Measurements from ENCODE around the gene FARS2.

The FARS2 gene

DNA sequence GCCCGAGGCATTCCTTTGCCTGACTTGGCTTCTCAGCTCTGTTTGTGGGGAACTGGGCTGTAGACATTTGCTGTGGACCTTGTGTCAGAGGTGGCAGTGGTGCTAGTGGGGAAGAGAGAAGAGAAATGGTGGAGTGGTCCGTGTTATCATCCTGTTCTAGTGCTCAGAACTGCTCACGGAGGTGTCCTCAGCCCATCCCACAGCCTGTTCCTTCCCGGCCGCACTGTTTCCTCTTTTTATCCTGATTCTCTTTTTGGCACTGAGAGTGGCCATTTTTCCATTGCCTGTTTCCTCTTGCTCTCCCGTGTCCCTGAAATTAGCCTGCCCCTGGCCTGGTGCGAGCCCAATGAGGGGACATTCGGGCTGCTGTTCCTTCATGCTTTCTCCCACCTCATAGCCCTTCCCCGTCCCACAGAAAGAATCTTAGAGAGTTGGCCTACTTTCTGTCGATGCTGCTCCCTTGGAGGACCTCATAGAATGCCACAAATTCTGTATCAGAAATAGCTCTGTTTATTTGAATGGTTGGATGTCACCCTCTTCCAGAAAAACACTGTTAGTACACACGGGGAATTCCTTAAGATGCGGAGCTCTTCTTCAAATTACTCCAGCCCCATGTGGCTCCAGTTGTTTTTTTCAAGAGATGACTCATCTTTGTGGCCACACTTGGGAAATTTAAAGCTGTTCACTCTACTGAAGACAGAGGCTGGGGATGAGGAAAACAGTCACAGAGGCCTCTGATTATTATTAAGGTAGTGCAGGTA lies 26.1 kb downstream of the FARS2 start:
- DNase-seq (ENCODE audit: low read depth), result no peak

DNA sequence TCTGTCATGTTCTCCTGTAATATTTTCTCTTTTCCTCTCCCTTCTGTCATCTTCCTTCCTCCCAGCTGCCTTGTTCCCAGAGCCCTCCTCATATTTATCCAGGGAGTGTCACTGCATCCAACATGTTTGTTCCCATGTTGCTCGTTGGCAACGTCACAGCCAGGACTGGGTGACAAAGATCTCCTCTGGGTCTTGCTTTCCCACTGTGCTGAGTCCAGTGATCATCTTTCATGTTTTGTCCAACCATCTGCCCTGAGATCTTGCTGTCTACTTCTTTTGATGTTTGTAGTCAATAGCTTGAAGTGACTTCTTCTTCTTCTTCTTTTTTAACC lies 26.6 kb downstream of the FARS2 start:
- no peak for DNase-seq (ENCODE audit: low read depth)

DNA sequence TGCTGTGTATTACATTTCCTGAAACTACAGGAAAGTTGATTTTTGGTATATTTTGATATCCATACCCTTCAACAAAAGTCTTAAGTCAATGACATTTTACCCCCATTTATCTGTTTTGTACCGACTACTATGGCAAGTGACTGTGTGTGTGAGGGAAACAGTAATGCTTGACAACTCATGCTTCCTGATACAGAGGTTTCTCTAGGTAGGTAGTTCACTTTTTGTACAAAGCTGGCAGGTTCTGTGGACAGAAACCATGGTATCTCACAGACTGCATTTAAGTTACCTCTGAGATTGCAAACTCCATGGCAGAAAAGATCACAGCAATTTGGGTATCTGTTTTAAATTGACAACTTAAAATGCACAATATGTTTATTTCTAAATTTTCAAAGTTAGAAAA lies 28.8 kb downstream of the FARS2 start:
- no peak for DNase-seq (ENCODE audit: low read depth)

DNA sequence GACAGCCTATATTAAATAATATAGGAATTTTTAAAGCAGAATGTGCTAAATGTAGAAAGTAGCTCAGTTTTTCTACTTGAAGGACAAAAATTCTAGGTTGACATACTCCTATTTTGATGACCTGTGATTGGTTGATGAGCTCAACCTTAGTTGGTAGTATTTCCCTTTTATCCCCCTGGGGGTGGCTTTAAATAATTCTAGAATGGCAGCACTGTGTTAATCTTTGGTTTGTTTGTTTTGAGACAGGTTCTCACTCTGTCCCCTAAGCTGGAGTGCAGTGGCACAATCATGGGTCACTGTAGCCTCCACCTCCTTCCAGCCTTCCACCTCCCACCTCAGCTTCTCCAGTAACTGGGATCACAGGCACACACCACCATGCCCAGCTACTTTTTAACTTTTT lies 29.2 kb downstream of the FARS2 start:
- no peak for DNase-seq (ENCODE audit: low read depth)

DNA sequence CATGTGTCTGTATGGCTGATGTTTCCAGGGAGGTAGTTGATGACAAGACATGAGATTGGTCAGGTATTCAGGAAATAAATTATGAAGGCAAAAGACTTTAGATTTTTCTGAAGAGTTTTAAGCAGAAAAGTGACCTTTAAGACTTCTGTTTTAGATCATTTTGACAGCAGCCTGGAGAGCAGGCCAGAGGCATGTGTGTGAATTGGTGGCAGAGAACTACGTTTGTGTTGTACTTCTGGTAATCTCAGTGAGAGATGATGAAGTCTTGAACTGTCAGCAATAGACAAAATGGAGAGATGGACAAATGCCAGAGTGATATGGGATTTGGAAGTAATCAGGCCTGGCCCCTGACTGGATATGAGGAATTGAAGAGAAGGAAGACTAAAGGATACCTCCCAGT lies 30.8 kb downstream of the FARS2 start:
- no peak for DNase-seq (ENCODE audit: low read depth)

DNA sequence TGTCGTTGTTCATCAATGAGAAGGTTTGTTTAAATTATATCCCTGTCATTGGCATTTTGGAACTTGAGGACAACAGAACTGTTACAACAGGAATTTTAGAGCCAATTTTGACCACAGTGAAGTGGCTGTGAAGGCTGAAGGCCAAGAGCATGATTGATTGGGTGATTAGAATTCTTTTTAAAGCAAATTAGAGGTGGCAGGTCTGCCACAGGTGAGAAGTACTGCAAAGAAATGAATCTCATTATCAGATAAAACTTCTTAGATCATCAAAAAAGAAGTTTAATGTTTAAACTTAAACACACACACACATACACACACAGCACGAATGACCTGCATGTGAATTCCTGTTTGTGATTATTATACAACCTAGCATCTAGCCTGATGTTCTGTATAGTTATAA lies 32.4 kb downstream of the FARS2 start:
- DNase-seq (ENCODE audit: low read depth), result no peak

DNA sequence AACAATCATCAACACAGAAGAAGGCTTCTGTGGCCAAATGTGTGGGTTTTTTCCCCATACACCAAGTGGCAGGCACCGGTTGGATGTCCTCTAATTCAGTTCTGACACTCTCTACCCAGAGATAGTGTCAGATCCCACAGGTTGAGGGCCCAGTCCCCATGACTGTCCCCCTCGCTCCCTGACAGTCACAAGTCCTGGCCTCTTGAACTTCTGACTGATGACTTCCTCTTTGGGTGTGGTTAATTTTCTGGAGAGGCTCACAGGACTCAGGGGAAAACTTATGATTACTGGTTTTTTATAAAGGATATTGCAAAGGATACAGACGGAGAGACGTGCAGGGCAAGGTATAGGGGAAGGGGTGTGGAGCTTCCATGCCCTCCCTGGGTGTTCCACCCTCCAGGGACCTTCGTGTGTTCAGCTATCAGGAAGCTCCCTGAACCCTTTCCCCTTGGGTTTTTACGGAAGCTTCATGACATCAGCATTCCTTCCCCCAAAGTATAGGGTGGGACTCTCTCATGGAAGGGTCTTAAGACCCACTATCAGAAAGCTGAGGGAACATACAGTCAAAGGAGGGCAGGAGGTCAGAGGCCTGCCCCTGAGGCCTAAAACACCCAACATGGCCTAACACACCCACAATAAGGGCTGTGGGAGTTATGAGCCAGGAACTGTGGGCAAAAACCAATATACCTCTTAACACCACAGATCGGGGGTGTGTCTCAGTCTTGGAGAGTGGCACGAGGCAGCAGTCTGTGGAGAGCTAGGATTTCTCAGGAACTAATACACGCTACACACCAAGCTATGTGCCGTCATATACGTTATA lies 33.3 kb downstream of the FARS2 start:
- DNase-seq (ENCODE audit: low read depth), result no peak

DNA sequence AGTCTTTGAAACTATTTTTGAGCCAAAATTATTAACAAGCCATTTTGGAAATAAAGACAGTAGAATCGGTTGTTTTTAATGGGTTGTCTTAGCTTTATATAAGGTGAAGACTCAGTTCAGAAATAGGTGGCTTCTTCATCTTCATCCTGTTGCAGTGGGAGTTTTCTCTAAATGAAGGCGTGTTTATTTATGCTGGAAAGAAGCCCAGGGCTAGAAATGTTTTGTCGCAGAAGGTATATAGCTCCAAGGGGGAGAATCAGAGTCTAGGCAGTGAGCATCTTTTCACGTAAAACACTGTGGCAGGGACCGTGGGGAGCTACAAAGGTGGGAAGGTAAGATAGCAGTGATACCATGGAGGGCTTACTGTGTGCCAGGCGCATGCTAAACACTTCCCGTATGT lies 34.3 kb downstream of the FARS2 start:
- DNase-seq (ENCODE audit: low read depth), result no peak

DNA sequence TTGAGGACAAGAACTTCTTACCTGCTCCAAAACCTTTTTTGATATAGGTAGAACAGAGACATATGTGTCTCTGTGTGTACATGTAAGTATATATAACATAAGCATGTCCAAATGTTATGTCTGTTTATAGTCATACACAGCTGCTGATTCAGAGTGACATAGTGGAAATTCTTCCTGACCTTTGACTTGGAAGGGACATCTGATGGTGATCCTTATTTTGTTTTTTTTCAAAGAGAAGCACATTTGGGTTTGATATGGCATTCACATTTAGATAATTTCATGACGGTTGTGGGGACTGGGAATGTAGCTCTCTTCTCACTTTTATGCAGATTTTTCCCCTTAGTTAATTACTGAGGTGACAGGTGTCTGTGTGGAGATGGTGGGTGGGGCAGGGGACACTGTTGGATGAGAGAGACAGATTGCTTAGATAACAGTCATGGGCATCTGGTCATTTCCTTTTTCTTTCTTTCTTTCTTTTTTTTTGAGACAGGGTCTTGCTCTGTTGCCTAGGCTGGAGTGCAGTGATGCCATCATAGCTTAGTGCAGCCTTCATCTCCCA lies 39.0 kb downstream of the FARS2 start:
- DNase-seq (ENCODE audit: low read depth), result no peak

DNA sequence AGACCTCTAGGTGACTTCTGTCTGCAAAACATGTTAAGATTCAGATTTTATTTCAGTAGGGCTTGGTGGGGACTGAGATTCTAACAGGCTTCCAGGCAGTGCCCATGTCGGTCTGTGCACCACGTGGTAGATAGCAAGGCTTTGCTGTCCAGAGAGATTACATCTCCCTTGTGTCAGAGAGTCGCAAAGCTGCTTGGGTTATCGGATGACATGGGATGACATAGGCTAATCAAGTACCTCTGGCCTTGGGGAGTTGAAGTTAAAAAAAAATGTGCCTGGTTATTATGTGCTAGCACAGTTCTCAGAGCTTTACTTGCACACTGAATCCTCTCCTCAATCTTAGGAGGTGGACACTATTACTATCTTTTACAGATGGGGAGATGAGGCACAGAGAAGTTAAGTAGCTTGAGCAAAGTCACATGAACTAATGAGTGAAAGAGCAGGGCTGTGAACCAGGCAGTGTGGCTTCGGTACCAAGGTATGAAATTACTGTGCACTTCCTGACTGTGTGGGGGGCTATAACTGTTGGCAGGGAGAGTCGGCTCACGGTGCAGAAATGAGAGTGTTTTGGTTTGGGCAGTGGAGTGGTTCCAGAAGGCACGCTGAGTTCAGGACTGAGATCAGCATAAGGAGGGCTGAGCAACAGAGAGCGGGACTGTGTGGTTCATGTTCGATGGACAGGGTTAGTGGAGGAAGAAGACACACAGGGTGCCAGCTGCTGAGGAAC lies 41.1 kb downstream of the FARS2 start:
- no peak for DNase-seq (ENCODE audit: low read depth)

DNA sequence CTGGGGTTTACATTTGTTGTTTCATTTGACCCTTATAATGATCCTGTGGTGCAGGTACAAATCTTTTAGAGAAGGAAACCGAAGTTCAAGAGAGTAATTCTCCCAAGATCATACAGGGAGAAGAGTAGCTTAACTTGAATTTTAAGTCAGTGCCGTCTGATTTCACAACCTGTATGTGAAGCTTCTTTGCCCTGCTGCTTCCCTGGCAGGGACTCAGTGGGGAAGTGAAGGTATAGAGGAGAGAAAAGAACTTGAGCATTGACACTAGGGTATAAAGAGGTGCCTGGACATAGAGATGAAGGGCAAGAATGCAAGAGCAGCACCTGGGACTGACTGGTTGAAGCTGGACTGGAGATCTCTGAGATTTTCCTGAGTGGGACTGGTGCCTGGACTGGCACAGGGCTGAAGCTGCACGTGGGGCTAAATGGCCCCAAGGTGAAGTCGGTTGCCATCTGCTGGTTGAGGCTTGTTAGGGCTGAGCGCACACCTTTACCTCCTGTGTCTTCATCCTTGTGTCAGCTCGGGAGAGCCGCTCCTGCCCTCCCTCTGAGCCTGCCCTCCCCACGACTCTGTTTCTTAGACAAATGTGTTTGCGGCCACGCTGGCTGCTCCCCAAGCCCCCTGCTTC lies 41.8 kb downstream of the FARS2 start:
- DNase-seq (ENCODE audit: low read depth), result no peak

DNA sequence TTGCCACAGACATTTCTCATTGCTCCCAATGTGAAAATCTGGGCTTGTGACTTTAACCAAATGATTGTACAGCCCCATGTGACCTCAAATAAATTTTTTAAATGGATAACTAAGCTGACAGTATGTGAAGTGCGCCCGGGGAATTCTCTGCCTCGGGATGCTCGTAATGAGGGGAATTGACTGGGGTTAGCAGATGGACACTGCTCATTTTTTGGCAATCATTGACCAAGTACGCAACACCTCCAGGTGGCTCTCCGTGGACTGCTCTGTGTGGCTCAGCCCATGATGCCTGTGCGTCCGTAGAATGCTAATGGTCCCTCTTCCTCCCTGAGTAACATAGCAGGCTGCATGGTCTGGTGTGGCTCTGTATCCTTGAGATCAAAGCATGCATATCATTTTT lies 42.4 kb downstream of the FARS2 start:
- DNase-seq (ENCODE audit: low read depth), result no peak

DNA sequence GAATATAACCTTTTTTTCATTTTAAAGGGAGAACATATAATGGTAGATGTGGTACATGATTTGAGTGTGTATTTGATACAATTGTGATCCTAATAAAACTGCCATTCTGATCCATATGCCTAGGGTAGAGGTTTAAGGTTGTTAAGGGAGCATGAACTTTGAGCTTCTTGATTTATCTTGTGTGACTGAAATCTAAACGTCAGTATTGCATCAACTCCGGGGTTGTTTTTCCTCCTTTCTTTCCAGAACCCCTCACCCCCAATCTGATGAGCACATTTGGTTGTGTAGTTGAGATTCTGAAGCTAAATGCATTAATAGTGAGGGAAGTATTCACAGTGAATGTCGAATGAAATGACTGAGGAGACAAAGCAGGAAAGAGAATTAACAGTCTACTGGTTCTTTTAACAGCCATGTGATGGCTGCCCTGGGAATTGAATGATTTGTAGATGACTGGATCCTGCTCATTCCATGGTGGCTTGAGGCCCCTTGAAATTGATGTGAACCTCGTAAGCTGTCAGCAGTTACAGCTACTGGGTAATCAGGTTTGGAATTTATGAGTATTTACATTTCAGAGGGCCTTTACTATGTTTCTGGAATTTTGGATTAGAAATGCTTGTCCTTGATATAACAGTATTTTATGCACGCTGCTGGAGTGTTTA lies 44.8 kb downstream of the FARS2 start:
- DNase-seq (ENCODE audit: low read depth), result no peak

DNA sequence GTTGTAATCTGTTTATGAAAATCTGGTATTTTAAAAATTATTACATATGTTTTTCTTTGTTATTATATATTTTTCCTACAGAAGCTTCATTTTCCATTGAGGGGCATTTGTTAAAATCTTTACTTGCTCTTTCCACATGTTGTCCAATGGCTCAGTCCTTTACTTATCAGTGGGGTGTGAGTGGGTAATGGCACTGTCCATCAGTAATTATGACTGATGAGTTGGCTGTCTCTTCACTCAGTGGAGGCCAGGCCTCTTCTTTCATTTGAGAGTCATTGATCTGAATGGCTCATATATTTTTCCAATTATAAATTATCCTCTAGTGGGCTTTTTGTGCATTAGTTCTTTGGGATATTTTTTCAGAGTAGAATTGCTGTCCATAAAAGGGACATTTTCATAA lies 45.7 kb downstream of the FARS2 start:
- no peak for DNase-seq (ENCODE audit: low read depth)

DNA sequence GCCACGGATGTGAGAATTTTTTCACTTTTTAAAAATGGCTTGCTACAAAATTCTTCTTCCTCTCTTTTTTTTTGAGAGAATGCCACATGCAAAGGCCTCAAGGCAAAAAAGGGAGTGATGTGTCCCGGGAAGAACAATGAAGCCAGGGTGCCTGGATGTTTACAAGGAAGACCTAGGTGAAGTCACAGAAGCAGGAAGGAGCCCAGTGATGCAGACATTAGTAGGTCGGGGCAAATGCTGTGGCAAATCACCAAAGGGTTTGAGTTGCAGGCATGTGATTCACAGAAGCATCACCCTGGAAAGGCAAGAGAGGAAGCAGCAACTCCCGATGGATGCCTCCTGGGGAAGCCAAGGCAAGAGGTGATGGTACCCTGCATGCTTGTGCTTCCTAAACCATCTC lies 46.8 kb downstream of the FARS2 start:
- DNase-seq (ENCODE audit: low read depth), result no peak

DNA sequence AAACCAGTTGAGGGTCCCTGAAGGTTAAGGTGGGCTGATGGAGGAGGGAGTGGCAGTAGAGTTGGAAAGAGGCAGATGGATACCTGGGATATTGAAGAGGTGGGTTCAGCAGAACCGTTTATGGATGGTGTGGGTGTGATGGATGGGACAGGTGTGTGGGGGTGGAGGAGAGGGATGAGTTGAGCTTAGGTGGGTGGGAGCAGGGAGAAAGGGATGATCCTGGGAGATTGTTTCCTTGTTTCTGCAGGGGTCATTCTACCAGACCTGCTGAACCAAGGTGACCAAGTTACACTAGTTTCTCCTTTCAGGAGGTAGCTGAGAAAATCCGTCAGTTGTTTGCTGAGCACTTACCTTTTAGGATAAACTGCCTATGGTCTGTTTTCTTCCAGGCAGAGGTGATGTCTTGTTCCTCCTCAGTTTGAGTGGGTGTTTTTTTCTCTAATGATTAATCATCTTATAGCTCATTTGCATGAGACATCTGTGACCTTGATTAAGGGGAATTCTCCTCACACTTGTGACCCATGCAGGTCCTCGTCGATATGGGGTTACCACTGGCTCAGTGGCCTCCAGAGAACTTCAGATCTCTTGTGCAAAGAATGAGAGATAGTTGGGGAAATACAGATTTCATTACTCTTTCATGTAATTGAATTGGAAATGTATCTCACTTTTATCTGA lies 53.0 kb downstream of the FARS2 start:
- no peak for DNase-seq (ENCODE audit: low read depth)

DNA sequence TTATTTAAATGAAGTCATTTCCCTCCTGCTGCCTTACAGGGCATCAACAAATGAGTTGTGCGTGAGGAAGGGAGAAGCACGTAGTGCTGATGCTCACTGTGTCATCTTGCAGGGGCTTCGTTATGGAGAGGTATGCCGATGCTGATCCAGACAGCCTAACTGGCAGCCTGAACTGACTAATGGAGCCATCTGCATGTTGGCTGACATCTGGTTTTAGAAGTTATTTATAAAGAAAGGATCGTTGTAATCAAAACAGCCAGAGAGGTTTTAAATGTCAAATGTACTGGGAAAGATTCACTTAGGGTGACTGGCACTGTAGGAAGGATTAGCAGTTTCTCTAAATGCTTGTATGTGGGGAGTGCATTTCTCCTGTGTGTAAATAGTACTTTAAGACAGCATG lies 54.6 kb downstream of the FARS2 start:
- DNase-seq (ENCODE audit: low read depth), result no peak

DNA sequence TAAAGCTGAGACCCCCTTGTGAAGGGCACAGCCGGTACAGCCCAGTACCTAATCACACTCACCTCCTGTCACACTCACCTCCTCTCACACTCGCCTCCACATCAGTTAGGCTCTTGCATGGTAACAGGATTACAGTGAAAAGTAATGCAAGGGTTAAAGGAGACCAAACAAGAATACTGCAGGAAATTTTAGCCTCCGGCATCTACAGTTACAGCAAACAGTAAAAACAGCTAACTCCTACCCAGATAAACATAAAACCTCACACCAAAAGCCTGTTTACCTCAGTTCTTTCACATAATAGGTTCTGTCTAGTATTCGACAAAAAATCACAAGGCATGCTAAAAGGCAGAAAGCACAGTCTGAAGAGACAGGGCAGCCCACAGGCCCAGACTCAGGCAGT lies 55.6 kb downstream of the FARS2 start:
- DNase-seq (ENCODE audit: low read depth), result no peak

DNA sequence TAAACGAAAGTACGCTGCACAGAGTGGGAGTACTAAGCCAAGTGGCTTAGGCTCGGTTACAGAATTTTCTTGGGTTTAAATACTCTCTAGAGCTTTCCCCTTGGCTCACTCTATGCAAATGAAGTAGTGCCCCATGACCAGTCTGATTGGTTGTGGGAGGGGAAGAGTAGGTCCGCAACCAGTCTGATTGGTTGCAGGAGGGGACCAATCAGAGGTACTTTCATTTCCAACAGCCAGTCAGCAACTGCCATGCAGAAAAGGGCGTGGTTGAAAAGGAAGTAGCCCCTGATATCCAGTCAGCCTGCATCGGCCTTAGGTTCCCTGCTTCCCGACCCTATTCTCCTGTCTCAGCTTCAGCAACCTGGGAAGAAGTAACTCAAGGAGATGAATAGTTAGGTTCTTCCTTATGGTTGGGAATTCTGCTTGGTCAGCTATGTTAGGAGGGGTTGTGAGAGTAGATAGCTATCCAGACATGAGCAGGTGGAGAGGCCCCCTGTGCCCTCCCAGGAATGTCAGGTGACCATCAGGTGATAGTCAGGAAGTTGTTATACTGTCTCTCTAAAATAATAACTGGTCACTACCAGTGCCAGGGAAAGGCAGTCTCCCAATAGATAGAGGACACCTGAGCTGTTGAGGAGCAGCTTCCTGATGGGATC lies 57.4 kb downstream of the FARS2 start:
- DNase-seq (ENCODE audit: low read depth), result no peak

DNA sequence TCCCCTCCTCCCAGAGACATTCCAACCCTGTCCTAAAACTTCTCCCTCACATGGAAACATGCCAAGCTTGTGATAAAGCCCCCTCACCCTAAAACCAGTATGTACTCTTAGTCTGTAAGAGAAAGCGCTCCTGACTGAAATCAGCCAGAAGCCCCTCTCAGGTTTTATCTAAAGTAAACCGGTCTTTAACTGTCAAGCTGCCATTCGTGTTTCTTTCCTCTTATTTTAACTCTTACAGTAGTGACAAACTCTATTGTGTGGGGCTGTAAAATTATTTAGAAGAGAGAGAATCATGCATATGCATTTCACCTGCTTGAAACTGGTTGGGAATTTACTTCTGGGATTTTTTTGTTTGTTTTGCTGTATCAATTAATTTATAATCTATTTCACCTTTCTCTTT lies 62.7 kb downstream of the FARS2 start:
- no peak for DNase-seq (ENCODE audit: low read depth)

DNA sequence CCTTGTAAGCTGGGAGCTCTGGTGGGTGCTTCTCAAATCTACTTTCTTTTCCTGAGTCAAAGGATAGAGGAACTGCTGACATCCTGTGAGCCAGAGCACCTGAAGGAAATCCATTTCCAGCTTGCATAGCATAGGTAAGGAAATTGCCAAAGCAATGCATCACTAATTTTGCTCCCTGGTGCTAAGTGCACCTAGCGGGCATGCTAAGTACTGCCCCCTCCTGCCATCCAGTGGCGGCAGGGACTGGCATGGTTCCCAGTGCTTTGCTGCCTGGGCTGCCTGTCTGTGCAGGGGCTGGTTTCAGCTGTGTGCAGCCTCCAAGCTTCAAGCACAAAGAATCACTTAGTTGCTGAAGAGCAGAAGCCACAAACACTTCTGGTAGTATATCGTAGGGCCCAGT lies 63.9 kb downstream of the FARS2 start:
- DNase-seq (ENCODE audit: low read depth), result no peak

Data from stimulated activated CD8-positive, alpha-beta memory T cell treated with anti-CD3 and anti-CD28 coated beads, Interleukin-12 subunit alpha, Interleukin-12 subunit beta, amount 100 ng/mL, for 4 hours (primary cell).